HG03521 (cell line): ENCODE data around the gene TRIM46.
"Not testable (repeated sequence)": the region's sequence is repeated elsewhere in the genome, so short reads cannot be mapped to it uniquely, and the experiment has no call there.

Experiments used
- ATAC-seq: cut with Tn5 transposase; IDR thresholded peaks from one replicate; pipeline ENCODE4 v1.9.1; 2021; ENCODE audit warnings: mild to moderate bottlenecking, moderate library complexity; ENCODE audit not compliant: unreplicated experiment

The TRIM46 gene

GRCh38 chr1:155226188-155226909 lies 52.7 kb downstream of the TRIM46 start:
- ATAC-seq, result no peak

GRCh38 chr1:155226910-155227260 lies 53.2 kb downstream of the TRIM46 start:
- ATAC-seq, result no peak

- ATAC-seq, result peak; percentile 94
These were observed 53.8 kb downstream of the TRIM46 start for GRCh38 chr1:155227261-155228095.

- no peak for ATAC-seq
These were observed 54.4 kb downstream of the TRIM46 start for GRCh38 chr1:155228096-155228427.

- ATAC-seq, result not testable (repeated sequence)
These were observed 57.7 kb downstream of the TRIM46 start for GRCh38 chr1:155231302-155231701.

GRCh38 chr1:155232001-155232978 lies 58.6 kb downstream of the TRIM46 start:
- ATAC-seq, result not testable (repeated sequence)

GRCh38 chr1:155233502-155233901 lies 59.9 kb downstream of the TRIM46 start:
- ATAC-seq, result not testable (repeated sequence)
